GM21526 (cell line): ENCODE results near the gene PDCD11.
"Not testable (repeated sequence)": the region's sequence is repeated elsewhere in the genome, so short reads cannot be mapped to it uniquely, and the experiment has no call there.

Source experiments
- ATAC-seq: cut with Tn5 transposase; IDR thresholded peaks from one replicate; pipeline ENCODE4 v1.9.1; 2021; ENCODE audit warnings: moderate library complexity; ENCODE audit not compliant: unreplicated experiment, low FRiP score

PDCD11 gene

GRCh38 chr10:103415581-103415980 lies 19.2 kb downstream of the PDCD11 start:
- no peak for ATAC-seq

DNA sequence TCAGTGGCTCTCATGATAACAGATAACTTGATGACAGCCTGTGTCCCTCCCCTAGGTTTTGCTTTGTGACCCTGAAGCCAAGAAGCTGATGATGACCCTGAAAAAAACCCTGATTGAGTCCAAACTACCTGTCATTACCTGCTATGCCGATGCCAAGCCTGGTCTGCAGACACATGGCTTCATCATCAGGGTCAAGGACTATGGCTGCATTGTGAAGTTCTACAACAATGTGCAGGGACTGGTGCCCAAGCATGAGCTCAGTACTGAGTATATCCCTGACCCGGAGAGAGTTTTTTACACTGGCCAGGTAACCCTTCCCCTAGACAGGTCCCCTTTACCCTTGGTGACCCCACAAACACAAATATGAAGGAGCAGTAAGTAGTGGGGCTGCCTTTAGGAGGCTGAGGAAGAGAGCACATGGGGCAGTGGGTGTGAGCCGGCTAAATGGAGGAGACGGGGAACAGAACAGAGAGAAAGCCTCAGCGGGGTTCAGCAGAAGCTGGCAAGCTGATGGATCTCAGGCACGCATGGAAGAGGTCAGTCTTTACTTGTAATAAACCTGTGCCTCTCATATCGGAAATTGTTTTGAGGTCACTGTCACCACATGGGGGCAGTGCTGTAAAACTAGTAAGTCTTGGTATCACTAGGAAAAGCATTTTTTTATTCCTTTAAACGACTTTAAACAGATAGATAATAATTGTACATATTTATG lies 20.2 kb downstream of the PDCD11 start:
- ATAC-seq: no peak

- not testable (repeated sequence) for ATAC-seq
Observed at GRCh38 chr10:103417148-103417469, 20.7 kb downstream of the PDCD11 start.

DNA sequence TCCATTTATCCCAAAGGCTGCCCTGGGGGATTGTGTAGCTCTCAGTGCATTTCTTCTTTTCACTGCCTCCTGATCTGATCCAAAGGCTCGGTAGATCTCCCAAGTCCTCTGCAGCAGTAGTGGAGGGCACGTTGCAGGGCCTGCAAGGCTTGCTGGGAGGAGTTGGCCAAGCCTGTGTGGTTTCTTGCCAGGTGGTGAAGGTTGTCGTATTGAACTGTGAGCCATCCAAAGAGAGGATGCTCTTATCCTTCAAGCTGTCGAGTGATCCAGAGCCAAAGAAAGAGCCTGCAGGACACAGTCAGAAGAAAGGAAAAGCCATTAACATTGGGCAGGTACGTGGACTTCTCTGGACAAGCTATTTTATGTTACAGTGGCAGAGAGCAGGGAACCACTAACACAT lies 21.2 kb downstream of the PDCD11 start:
- no peak for ATAC-seq

DNA sequence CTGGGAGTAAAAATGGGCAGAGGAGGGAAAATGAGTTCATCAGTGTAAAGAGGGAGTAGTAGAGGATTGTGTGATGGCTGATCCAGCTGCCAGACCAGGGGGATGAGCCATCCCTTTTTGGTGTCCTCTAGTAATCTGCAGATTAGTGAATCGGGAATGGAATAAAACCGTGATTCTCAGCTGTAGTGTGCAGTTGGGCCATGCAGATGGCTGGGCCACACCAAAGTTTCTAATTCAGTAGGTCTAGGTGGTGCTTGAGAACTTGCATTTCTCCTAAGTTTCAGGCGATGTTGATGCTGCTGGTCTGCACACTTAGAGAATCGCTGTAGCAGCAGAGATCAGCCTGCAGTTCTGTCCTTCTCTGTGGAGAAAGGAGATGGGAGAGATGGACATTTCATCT lies 22.7 kb downstream of the PDCD11 start:
- ATAC-seq: no peak

GRCh38 chr10:103423748-103424147 lies 27.3 kb downstream of the PDCD11 start:
- ATAC-seq: no peak

DNA sequence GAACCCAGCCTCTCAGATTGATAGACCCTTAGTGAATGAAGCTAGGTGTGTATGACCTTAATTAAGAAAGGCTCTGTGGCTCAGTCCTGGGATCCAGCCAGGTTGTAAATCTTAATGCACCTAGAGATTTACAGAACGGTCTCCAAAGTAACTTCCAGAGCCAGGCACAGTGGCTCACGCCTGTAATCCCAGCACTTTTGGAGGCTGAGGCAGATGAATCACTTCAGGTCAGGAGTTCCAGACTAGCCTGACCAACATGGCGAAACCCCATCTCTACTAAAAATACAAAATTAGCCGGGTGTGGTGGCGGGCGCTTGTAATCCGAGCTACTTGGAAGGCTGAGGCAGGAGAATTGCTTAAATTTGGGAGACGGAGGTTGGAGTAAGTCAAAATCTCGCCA lies 31.4 kb downstream of the PDCD11 start:
- no peak for ATAC-seq

- ATAC-seq: no peak
Observed at GRCh38 chr10:103428989-103429643, 32.7 kb downstream of the PDCD11 start.

DNA sequence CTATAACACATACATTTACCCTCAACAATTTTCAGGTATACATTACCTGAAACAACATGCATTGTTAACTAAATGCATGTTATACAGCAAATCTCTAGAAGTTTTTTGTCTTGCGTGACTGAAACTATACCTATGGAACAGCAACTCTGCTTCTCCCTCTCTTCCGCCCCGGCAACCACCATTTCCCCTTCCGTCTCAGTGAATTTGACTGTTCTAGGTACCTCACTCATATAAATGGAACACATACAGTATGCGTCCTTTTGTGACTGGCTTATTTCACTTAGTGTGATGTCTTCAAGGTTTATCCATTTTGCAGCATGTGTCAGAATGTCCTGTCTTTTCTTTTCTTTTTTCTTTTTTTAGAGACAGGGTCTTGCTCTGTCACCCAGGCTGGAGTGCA lies 33.2 kb downstream of the PDCD11 start:
- no peak for ATAC-seq

DNA sequence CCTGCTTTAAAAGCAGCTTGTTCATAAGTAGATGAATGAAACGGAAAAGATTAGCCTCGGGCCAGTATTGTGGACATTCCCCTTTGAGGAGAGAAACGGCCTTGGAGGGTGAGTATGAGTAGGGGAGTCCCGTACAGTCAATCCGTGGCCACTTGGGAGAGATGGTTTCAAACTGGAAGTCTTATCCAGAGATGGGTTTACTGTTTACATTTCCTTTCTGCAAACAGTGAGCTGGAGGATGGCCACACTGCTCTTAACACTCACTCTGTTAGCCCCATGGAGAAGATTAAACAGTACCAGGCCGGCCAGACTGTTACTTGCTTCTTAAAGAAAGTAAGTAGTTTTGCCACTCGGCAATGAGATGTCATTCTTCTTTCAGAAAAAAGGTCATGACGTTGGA lies 35.5 kb downstream of the PDCD11 start:
- ATAC-seq: no peak

DNA sequence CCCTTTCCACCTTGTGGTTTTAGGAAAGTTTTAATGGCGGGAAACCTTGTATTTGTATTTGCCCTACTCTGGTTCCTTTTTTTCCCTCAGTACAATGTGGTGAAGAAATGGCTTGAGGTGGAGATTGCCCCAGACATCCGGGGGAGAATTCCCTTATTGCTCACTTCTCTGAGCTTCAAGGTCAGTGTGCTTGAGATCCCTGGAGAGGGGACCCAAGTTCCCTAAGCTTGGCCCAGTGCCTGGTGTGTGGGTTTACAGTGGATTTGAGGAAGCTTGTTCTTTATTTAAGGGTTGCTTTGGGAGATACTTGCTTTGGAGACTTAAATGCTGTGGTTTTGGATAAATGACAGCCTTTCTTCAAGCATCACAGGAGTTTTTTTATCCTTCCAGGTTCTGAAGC lies 37.4 kb downstream of the PDCD11 start:
- no peak for ATAC-seq

DNA sequence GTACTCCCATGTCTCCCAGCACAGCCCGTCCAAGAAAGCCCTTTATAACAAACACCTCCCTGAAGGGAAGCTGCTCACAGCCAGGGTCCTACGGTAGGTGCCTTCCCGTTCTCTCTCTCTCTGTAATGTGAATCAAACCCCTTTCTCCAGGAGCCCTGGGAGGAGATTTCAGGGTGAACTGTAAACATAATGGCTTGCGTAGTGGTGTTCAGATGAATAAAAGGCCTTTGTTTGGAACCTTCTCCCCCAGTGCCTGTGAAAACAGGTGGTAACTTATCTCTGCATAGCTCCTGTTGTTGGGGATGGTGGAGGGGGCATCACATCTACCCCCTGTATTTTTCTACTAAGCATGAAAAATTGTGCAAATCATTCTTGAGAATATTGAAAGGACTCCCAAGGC lies 43.4 kb downstream of the PDCD11 start:
- ATAC-seq: no peak

DNA sequence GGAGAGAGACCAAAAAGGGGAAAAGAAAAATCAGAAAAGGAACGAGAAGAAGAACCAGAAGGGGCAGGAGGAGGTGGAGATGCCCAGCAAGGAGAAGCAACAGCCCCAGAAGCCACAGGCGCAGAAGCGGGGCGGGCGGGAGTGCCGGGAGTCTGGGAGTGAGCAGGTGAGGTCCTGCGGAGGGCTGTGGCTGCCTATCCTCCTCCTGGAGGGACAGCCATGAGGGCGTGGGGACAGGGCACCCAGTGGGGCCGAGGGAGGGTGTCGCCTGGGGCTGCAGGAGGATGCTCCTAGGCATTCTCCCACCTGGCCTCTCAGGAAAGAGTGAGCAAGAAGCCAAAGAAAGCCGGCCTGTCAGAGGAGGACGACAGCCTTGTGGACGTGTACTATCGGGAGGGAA lies 44.0 kb downstream of the PDCD11 start:
- no peak for ATAC-seq

DNA sequence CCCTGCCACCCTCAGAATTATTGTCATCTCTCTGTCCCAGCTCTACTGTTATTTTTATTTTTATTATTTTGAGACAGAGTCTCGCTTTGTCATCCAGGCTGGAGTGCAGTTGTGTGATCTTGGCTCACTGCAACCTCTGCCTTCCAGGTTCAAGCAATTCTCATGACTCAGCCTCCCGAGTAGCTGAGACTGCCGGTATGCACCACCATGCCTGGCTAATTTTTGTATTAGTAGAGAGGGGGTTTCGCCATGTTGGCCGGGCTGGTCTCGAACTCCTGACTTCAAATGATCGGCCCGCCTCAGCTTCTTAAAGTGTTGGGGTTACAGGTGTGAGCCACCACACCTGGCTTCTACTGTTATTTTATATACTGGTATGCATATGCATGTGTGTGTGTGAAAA lies 44.8 kb downstream of the PDCD11 start:
- ATAC-seq: no peak

- no peak for ATAC-seq
Observed at GRCh38 chr10:103441611-103442010, 45.2 kb downstream of the PDCD11 start.

DNA sequence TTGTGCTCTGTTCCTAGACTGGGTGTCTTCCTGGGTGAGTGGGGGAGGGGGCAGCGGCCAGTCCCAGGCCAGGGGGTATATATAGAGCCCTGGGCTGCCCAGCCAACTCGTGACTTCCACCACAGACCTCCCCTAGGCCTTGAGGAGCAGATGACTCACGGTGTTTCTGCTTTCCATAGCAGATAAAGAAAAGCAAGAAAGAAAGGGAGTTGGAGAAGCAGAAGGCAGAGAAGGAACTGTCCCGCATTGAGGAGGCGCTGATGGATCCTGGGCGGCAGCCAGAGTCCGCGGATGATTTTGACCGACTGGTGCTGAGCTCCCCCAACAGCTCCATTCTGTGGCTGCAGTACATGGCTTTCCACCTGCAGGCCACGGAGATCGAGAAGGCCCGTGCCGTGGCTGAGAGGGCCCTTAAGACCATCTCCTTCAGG lies 45.6 kb downstream of the PDCD11 start:
- no peak for ATAC-seq

DNA sequence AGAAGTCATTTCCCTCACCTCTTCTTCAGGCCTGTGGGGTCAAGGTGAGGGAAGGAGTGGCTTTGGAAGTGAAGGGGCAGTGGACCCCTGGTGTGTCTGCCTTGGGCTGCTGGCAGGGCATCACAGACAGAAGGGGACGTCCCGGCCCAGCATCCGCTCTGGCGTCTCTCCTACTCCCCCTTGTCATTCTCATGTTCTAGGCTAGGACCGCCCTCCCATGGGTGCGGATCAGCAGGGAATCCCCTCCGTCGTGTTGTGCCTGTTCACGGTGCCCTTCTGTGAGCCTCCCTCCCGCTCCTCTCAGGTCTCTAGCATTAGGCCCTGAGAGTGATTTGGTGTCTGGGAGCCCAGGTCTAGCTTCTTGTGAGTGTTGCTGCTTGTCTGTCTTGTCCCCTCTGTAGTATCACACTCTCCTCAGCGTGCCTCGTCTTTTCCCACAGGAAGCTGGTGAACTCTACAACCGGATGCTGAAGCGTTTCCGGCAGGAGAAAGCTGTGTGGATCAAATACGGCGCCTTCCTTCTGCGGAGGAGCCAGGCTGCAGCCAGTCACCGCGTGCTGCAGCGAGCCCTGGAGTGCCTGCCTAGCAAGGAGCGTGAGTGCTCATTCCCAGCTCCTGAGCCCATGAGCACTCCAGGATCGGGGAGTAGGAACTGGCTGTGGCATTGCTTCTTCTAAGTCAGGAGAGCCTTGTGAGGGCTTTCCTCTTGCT lies 47.2 kb downstream of the PDCD11 start:
- ATAC-seq: no peak

DNA sequence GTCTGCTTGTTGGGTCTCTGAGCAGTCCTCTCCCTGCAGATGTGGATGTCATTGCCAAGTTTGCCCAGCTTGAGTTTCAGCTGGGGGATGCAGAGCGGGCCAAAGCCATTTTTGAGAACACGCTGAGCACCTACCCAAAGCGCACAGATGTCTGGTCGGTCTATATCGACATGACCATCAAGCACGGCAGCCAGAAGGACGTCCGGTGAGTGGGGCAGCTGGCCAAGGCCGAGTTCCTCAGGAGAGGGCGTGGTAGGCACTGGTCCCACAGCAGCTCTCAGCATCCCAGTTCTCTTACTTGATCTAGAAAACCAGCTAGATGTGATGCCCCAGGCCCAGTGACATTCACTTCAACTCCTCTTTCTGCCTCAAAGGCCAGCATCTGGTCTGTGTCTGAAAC lies 48.1 kb downstream of the PDCD11 start:
- no peak for ATAC-seq

- no peak for ATAC-seq
Observed at GRCh38 chr10:103445366-103445765, 48.9 kb downstream of the PDCD11 start.

GRCh38 chr10:103445767-103446567 lies 49.5 kb downstream of the PDCD11 start:
- ATAC-seq: no peak

DNA sequence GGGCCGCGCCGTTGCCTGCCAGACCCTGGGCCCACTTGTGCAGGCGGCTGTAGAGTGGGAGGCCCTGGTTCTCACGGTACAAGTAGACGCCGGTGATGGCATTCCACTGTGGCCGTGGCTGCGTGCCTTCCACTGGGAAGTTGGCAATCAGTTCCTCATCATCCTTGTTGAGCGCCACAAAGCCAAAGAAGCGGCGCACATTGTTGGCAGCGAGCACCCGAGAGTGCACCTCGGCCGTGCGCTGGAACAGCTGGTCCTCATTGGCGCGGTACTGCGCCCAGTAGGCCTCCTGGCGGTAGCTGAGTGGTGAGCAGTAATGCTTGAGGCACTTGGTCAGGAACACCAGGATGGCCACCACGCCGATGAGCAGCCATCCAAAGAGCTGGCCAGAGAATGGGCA lies 50.8 kb downstream of the PDCD11 start:
- no peak for ATAC-seq
